Brain microvascular endothelial cell (primary cell): ENCODE data around the gene MAP3K14.
"Not testable (repeated sequence)": the region's sequence is repeated elsewhere in the genome, so short reads cannot be mapped to it uniquely, and the experiment has no call there.

ENCODE experiments used
- DNase-seq: peaks from one replicate; pipeline ENCODE4 v3.0.0-alpha.2; 2020
- H3K27ac ChIP-seq: fragments of 250-450 bp; sonication (Bioruptor Pico); 2 replicates; pipeline ENCODE4 v1.5.1; 2020; ENCODE audit warnings: mild to moderate bottlenecking, moderate library complexity
- H3K27me3 ChIP-seq: fragments of 250-450 bp; sonication (Bioruptor Pico); replicated peaks from 2 replicates; pipeline ENCODE4 v1.5.1; 2020; ENCODE audit warnings: mild to moderate bottlenecking
- H3K36me3 ChIP-seq: fragments of 250-450 bp; sonication (Bioruptor Pico); replicated peaks from 2 replicates; pipeline ENCODE4 v1.5.1; 2020; ENCODE audit warnings: mild to moderate bottlenecking
- H3K4me3 ChIP-seq: 2 replicates; pipeline ENCODE4 v1.5.1; 2011; ENCODE audit warnings: low read depth, mild to moderate bottlenecking, control low read depth, low read length, moderate library complexity
- CTCF ChIP-seq: IDR thresholded peaks from 2 replicates; pipeline ENCODE4 v1.5.1; 2011; ENCODE audit warnings: low read depth, mild to moderate bottlenecking, moderate library complexity, low read length, control low read depth, inconsistent platforms; ENCODE audit errors: missing control alignments
- in situ Hi-C: cut with HindIII; loops from 2 replicates; pipeline ENCODE4 v1.10.0; 2017; ENCODE audit warnings: low sequenced_read_pairs, low pct_ligation_motif_present

Gene MAP3K14

GRCh38 chr17:45253879-45254278 is 62.9 kb downstream of the MAP3K14 start:
- H3K4me3 ChIP-seq: no peak overlapping the region
- no peak for TF ChIP-seq CTCF
- H3K36me3 ChIP-seq: no peaks in the 10 kb centered on the region
- no peaks in the 10 kb centered on the region for H3K27me3 ChIP-seq
- no peak for DNase-seq
- in situ Hi-C loops: no loop called here
- H3K27ac ChIP-seq: no peak overlapping the region

- H3K36me3 ChIP-seq, H3K27ac ChIP-seq, H3K27me3 ChIP-seq, in situ Hi-C loops, DNase-seq, H3K4me3 ChIP-seq: not testable (repeated sequence)
Measured at GRCh38 chr17:45253237-45253636, 63.6 kb downstream of the MAP3K14 start.

GRCh38 chr17:45251931-45252330 is 64.9 kb downstream of the MAP3K14 start:
- DNase-seq: no peak
- in situ Hi-C loops: no loop called here
- Histone ChIP-seq H3K27me3 (no peaks in the 10 kb centered on the region), H3K4me3 (no peak overlapping the region), H3K27ac (no peak overlapping the region), H3K36me3 (no peaks in the 10 kb centered on the region)
- TF ChIP-seq CTCF: no peak

GRCh38 chr17:45248132-45248957 is 68.5 kb downstream of the MAP3K14 start:
- H3K27me3 ChIP-seq: no peaks in the 10 kb centered on the region
- DNase-seq: no peak
- no peaks in the 10 kb centered on the region for H3K36me3 ChIP-seq
- in situ Hi-C loops: no loop called here
- no peak for TF ChIP-seq CTCF
- H3K27ac ChIP-seq: no peak overlapping the region
- H3K4me3 ChIP-seq: peak overlapping the region; percentile 58

GRCh38 chr17:45247429-45248131 is 69.2 kb downstream of the MAP3K14 start:
- no peak for TF ChIP-seq CTCF
- Histone ChIP-seq H3K27ac (no peak overlapping the region), H3K36me3 (no peaks in the 10 kb centered on the region), H3K4me3 (peak overlapping the region; percentile 58), H3K27me3 (no peaks in the 10 kb centered on the region)
- DNase-seq: peak; percentile 41
- in situ Hi-C loops: no loop called here

GRCh38 chr17:45246861-45247428 is 69.9 kb downstream of the MAP3K14 start:
- DNase-seq: no peak
- peak; percentile 71 for TF ChIP-seq CTCF
- in situ Hi-C loops: no loop called here
- no peak overlapping the region for H3K27ac ChIP-seq
- H3K4me3 ChIP-seq: peak overlapping the region; percentile 58
- no peaks in the 10 kb centered on the region for H3K36me3 ChIP-seq
- H3K27me3 ChIP-seq: no peaks in the 10 kb centered on the region
